GM19023 (cell line): Measurements from ENCODE around the gene TMEM143.
"Not testable (repeated sequence)": the region's sequence is repeated elsewhere in the genome, so short reads cannot be mapped to it uniquely, and the experiment has no call there.

Experiments
- ATAC-seq: cut with Tn5 transposase; IDR thresholded peaks from one replicate; pipeline ENCODE4 v1.9.1; 2021; ENCODE audit warnings: mild to moderate bottlenecking, moderate library complexity; ENCODE audit not compliant: unreplicated experiment

Gene TMEM143

GRCh38 chr19:48297975-48298374 is 65.8 kb downstream of the TMEM143 start:
- no peak for ATAC-seq

- ATAC-seq: no peak
These were observed 66.6 kb downstream of the TMEM143 start for GRCh38 chr19:48296963-48297734.

GRCh38 chr19:48295458-48295857 is 68.3 kb downstream of the TMEM143 start:
- ATAC-seq: no peak

- ATAC-seq: no peak
These were observed 70.9 kb downstream of the TMEM143 start for GRCh38 chr19:48292798-48293197.

- ATAC-seq: not testable (repeated sequence)
These were observed 72.3 kb downstream of the TMEM143 start for GRCh38 chr19:48291489-48291815.

GRCh38 chr19:48290771-48291488 is 72.8 kb downstream of the TMEM143 start:
- ATAC-seq: no peak

- no peak for ATAC-seq
These were observed 73.4 kb downstream of the TMEM143 start for GRCh38 chr19:48290401-48290770.

GRCh38 chr19:48287748-48288147 is 76.0 kb downstream of the TMEM143 start:
- no peak for ATAC-seq

GRCh38 chr19:48284896-48285295 is 78.8 kb downstream of the TMEM143 start:
- no peak for ATAC-seq

GRCh38 chr19:48283908-48284307 is 79.8 kb downstream of the TMEM143 start:
- ATAC-seq: no peak
